ENCODE data around the gene DIS3. TPM values are rescaled to one million over a fixed set of nuclear protein-coding genes. Genes with fewer than 3 reads are reported as not detected.
"Not testable (repeated sequence)": the region's sequence is repeated elsewhere in the genome, so short reads cannot be mapped to it uniquely, and the experiment has no call there.

Gene DIS3
- total RNA-seq, 4 donors from 2014 or later = 6.0 to 18.1 (median 13.5) TPM

DNA sequence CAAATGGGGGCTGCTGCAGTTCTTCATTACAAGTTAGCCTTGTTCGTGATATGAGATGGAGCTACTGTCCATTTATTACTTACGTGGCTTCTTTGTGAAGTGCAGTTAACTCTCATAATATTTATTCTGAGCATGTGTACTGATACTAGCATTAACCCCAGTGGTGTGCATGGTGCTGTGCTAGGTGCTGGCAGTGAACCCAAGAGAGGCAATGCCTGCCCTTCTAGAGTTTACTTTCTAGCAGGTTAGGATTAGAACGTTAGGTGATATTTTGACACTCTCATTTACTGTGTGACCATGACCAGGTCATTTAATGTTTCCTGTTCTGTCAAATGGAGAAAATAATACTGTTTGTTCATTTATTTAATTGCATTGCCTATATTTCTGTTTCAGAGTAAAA is 17.1 kb upstream of the DIS3 start:
- DNase-seq = no peak
- Histone ChIP-seq H3K27me3 (no peaks in the 10 kb centered on the region), H3K4me3 (no peak overlapping the region), H3K4me1 (no peaks in the 10 kb centered on the region), H3K9me3 (no peaks in the 10 kb centered on the region), H3K36me3 (peaks cover 0 to 30% (median 15%) of the 10 kb centered on the region in 4 donors), H3K27ac (no peak overlapping the region)
- no peak for TF ChIP-seq EP300 (IDR thresholded peaks at IDR 0.05; ENCODE audit: low read depth)
- TF ChIP-seq POLR2AphosphoS5 (IDR thresholded peaks at IDR 0.05) = no peak
- TF ChIP-seq, protein P1, sequence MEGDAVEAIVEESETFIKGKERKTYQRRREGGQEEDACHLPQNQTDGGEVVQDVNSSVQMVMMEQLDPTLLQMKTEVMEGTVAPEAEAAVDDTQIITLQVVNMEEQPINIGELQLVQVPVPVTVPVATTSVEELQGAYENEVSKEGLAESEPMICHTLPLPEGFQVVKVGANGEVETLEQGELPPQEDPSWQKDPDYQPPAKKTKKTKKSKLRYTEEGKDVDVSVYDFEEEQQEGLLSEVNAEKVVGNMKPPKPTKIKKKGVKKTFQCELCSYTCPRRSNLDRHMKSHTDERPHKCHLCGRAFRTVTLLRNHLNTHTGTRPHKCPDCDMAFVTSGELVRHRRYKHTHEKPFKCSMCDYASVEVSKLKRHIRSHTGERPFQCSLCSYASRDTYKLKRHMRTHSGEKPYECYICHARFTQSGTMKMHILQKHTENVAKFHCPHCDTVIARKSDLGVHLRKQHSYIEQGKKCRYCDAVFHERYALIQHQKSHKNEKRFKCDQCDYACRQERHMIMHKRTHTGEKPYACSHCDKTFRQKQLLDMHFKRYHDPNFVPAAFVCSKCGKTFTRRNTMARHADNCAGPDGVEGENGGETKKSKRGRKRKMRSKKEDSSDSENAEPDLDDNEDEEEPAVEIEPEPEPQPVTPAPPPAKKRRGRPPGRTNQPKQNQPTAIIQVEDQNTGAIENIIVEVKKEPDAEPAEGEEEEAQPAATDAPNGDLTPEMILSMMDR (IDR thresholded peaks at IDR 0.05) = no peak
- no peak for TF ChIP-seq POLR2A (IDR thresholded peaks at IDR 0.05)
- intact Hi-C loops (cut with DNase I; ENCODE audit: low total_unique reads) = no loop called here
- in situ Hi-C loops (cut with MboI; ENCODE audit: low pct_ligation_motif_present in 1 of 4, low pct_unique_long_range_greater_than_20kb in 1 of 4, low sequenced_read_pairs in 3 of 4) = no loop called here
- 64 to 67% methylated on average over 3 of the region's 3 CpGs for WGBS, 2 donors (ENCODE audit: low coverage in 1 of 2)

DNA sequence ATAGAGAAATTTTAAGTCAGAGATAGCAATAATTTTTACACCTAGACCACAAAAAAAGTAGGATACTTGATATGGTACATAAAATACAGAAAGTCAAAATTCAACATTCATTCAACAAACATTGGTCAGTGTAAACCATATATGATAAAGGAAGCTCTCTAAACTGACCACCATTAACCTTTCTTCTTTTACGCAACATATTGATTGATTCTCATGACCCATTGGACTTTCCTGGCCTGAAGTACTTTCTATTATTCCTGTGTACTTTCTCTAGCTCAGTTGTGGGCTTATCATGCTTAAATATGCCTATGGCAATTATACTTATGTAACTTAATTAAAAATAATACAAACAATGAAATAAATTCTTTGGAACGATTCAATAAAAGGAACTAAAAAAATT is 10.9 kb upstream of the DIS3 start:
- Histone ChIP-seq H3K27ac (no peak overlapping the region), H3K4me3 (no peak overlapping the region), H3K36me3 (peaks cover 0 to 40% (median 18%) of the 10 kb centered on the region in 4 donors), H3K9me3 (no peaks in the 10 kb centered on the region), H3K4me1 (no peaks in the 10 kb centered on the region), H3K27me3 (no peaks in the 10 kb centered on the region)
- in situ Hi-C loops (cut with MboI; ENCODE audit: low pct_ligation_motif_present in 1 of 4, low pct_unique_long_range_greater_than_20kb in 1 of 4, low sequenced_read_pairs in 3 of 4) = no loop called here
- intact Hi-C loops (cut with DNase I; ENCODE audit: low total_unique reads) = no loop called here
- DNase-seq = no peak
- TF ChIP-seq EP300 (IDR thresholded peaks at IDR 0.05; ENCODE audit: low read depth) (no peak), POLR2A (IDR thresholded peaks at IDR 0.05) (no peak), POLR2AphosphoS5 (IDR thresholded peaks at IDR 0.05) (no peak)
- TF ChIP-seq, protein P1 (IDR thresholded peaks at IDR 0.05) = no peak
- WGBS, 2 donors (ENCODE audit: low coverage in 1 of 2) = 89 to 95% methylated on average over 2 of the region's 2 CpGs

DNA sequence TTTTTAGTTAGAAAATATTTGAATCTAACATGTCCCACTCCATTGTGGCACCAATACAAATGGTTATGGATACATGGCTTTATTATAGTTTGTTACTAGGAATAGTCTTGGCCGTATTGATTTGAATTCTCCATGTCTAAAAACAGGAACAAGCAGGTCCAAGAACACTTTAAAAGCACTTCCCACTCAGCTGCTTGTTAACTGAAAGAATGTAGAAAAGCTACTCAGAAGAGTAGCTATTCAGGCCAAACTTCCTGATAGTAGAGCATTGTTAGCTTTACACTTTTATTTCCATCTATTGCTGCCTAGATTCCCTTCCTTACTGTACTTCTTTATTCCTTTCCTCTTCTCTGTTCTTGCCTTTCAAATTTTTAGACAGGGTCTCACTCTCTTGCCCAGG is 7.1 kb upstream of the DIS3 start:
- Histone ChIP-seq H3K27me3 (no peaks in the 10 kb centered on the region), H3K4me1 (no peaks in the 10 kb centered on the region), H3K4me3 (no peak overlapping the region), H3K9me3 (no peaks in the 10 kb centered on the region), H3K27ac (no peak overlapping the region), H3K36me3 (peaks cover 0 to 19% (median 7%) of the 10 kb centered on the region in 4 donors)
- intact Hi-C loops (cut with DNase I; ENCODE audit: low total_unique reads) (no loop called here), in situ Hi-C loops (cut with MboI; ENCODE audit: low pct_ligation_motif_present in 1 of 4, low pct_unique_long_range_greater_than_20kb in 1 of 4, low sequenced_read_pairs in 3 of 4) (no loop called here)
- TF ChIP-seq POLR2A (IDR thresholded peaks at IDR 0.05) (no peak), POLR2AphosphoS5 (IDR thresholded peaks at IDR 0.05) (no peak), EP300 (IDR thresholded peaks at IDR 0.05; ENCODE audit: low read depth) (no peak)
- TF ChIP-seq, protein P1 (IDR thresholded peaks at IDR 0.05) = no peak
- DNase-seq = no peak
- 48 to 71% methylated on average over 1 of the region's 1 CpG for WGBS, 2 donors (ENCODE audit: low coverage in 1 of 2)

DNA sequence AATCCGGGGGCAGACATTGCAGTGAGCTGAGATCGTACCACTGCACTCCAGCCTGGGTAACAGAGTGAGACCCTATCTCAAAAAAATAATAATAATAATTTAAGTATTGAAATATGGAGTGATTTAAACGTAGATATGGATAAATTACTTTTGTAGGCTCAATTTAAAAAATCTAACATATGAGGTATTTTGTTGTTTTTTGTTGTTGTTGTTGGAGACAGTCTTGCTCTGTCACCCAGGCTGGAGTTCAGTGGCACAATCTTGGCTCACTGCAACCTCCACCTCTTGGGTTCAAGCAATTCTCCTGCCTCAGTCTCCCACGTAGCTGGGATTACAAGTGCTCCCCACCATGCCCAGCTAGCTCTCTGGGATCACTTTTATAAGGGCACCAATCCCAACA is 3.0 kb upstream of the DIS3 start:
- DNase-seq; H3K36me3 ChIP-seq; H3K27ac ChIP-seq; H3K27me3 ChIP-seq; intact Hi-C loops (cut with DNase I; ENCODE audit: low total_unique reads); H3K4me3 ChIP-seq; in situ Hi-C loops (cut with MboI; ENCODE audit: low pct_ligation_motif_present in 1 of 4, low pct_unique_long_range_greater_than_20kb in 1 of 4, low sequenced_read_pairs in 3 of 4); H3K9me3 ChIP-seq: not testable (repeated sequence)
- peaks cover 3 to 27% (median 23%) of the 10 kb centered on the region in 4 donors for H3K4me1 ChIP-seq
- WGBS, 2 donors (ENCODE audit: low coverage in 1 of 2) = 95 to 96% methylated on average over 4 of the region's 4 CpGs

DNA sequence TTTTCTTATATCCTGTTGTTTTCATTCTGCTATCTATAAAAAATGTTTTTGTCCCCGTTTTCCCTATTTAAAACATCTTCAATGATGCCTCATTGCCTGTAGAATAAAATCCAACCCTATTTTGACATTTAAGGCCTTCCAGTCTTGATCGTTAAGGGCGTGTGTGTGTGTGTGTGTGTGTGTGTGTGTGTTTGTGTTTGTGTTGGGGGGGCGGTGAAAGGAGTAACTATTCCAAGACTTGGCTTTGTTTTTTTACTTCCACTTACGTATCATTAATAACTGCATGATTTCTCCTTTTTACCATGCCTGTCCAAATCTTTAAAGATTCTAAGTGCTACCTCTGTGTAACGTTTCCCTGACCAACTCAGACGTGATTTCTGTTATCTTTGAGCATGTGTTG is 1.0 kb upstream of the DIS3 start:
- intact Hi-C loops (cut with DNase I; ENCODE audit: low total_unique reads) = no loop called here
- no peak for TF ChIP-seq EP300 (IDR thresholded peaks at IDR 0.05; ENCODE audit: low read depth)
- TF ChIP-seq POLR2A (IDR thresholded peaks at IDR 0.05) = no peak
- no peak for TF ChIP-seq POLR2AphosphoS5 (IDR thresholded peaks at IDR 0.05)
- TF ChIP-seq, protein P1 (IDR thresholded peaks at IDR 0.05) = no peak
- DNase-seq = no peak
- peaks cover 0 to 6% (median 3%) of the 10 kb centered on the region in 4 donors for H3K36me3 ChIP-seq
- no peaks in the 10 kb centered on the region for H3K27me3 ChIP-seq
- in situ Hi-C loops (cut with MboI; ENCODE audit: low pct_ligation_motif_present in 1 of 4, low pct_unique_long_range_greater_than_20kb in 1 of 4, low sequenced_read_pairs in 3 of 4) = no loop called here
- H3K9me3 ChIP-seq = no peaks in the 10 kb centered on the region
- H3K4me1 ChIP-seq = peaks cover 10 to 43% (median 31%) of the 10 kb centered on the region in 4 donors
- H3K27ac ChIP-seq = peak overlapping the region; percentile 93 to 95 (median 94)
- WGBS, 2 donors (ENCODE audit: low coverage in 1 of 2) = 1 to 2% methylated on average over 6 to 7 of the region's 7 CpGs
- H3K4me3 ChIP-seq = peak overlapping the region in 3 of 4 donors; percentile 85 to 99 (median 94)

Data from transverse colon (tissue), 4 donors.